Amygdala (tissue), 56 donors: Measurements from ENCODE around the gene NCAM1.

Experiments used
- DNase-seq, 56 donors: peaks; one replicate each; lab custom pipeline; 2025; lab: John Stamatoyannopoulos, UW

Gene NCAM1

GRCh38 chr11:112967082-112967481 is 5.9 kb downstream of the NCAM1 start:
- no peak for DNase-seq

- DNase-seq, result no peak
Observed at GRCh38 chr11:112968941-112969713, 7.9 kb downstream of the NCAM1 start.

- DNase-seq, result no peak
Observed at GRCh38 chr11:112971195-112971594, 10.0 kb downstream of the NCAM1 start.

DNA sequence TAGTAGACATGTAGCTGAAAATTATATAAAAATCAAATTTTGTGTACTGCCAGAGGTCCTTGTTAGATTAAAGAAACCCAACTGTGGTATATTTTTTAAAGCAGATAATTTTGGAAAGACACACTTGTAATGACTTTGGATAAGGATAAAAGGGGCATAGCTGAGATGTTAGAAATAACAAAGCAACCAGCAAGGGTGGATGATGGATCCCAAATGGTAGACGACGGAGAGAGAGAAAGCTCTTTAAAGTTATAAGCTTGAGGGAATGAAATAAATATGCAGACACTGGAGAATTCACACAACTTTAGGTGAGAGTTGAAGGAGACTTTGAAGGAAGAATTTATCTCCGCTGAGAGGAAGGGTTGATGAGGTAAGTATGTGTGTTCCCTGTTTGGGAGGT is 10.6 kb downstream of the NCAM1 start:
- no peak for DNase-seq

DNA sequence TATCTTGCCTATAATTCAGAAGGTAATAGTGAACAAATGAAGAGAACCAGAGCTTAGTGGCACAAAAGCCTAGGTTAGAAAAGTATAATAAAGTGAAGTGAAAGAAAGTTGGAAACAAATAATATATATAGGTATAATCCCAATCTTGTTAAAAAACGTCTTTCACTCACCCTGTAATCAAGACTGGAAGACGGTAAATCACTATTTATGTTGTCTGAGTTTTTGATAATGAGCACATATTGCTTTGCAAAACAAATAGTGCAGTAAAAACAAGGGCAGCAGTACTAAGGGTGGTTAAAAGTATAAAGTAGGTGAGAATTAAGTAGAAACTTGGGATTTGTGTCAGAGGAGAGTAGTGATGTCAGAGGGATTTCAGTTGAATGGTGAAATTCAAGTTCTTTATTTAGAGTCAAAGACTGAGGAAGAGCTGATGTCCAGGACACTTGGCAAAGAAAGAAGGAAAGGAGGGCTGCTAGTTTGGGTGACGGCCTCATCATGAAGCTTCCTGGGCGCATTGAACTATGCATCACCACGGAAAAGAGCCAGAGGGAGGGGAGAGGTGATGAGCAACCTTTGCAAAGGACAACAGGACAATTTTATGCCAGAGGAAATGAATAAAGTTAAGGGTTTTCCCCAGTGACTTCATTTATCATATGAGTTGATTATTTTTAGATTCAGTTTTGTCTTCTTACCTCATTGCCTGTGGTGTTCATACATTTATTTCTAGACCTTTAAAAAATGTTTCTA is 11.4 kb downstream of the NCAM1 start:
- DNase-seq, result no peak

GRCh38 chr11:112975051-112975450 is 13.8 kb downstream of the NCAM1 start:
- DNase-seq, result no peak

- no peak for DNase-seq
Observed at GRCh38 chr11:112975493-112975892, 14.3 kb downstream of the NCAM1 start.

DNA sequence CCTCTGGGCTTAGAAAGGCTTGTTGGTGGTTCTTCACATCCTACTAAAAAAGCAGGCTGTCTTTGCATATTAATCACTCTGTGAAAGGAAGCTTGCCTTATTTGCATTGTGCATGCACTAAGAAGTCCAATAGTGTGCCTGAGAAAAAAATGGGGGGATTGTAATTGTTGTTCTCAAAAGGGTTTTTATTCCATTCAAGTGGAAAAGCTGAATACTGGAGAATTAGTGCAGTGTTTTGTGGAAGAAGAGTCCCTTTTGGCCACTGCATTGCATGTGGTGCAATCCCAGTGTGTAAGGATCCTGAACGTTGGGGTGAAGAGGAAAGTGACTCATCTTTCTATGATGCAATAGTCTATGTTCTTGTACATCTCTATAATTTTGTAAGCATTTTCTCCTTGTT is 16.5 kb downstream of the NCAM1 start:
- peak in 15 of 56 donors; percentile 2 to 71 (median 23) for DNase-seq

DNA sequence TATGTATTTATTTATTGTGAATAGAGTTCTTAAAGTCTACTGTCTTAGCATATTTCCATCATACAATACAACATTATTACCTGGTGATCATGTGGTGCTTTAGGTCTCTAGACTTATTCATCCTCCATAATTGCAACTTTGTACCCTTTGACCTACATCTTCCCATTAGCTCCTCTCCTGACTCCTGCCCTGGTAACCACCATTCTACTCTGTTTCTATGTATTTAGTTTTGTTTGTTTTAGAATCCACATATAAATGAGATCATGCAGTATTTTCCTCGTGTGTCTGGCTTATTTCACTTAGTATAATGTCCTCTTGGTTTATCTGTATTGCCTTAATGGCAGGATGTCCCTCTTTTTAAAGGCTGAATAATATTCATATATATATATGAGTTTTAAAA is 22.7 kb downstream of the NCAM1 start:
- DNase-seq, result no peak

GRCh38 chr11:112989198-112989597 is 28.0 kb downstream of the NCAM1 start:
- DNase-seq, result no peak

GRCh38 chr11:112993808-112994207 is 32.6 kb downstream of the NCAM1 start:
- no peak for DNase-seq

GRCh38 chr11:112995423-112996090 is 34.3 kb downstream of the NCAM1 start:
- no peak for DNase-seq

- no peak for DNase-seq
Observed at GRCh38 chr11:112996994-112997393, 35.8 kb downstream of the NCAM1 start.

DNA sequence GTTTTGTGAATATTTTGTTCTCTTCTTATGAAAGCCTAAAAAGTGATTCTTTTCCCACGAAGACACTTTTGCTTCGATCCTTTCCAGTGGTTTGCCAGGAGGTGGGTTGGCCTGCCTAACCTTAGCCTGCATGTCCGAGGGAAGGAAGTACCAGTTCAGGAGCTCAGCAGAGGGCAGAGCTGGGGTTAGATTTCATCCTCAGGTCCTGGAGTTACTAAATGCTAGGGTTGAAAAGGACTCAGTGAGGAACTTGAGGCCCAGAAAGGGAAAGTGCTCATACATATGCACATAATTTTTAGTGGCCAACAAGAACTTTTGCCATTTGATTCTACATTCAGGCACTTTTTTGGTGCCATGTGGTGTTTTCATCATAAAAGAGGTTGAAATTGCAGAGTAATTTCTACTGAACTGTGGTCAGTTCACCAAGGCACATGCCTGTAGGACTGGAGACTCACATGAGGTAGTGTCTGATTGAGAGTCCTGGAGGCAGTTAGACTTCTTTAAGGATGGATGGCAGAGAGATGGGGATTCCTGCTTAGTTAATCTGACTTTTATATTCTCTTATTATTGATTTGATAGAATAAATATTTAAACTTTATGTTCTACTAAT is 36.7 kb downstream of the NCAM1 start:
- no peak for DNase-seq

- no peak for DNase-seq
Observed at GRCh38 chr11:112999520-112999919, 38.3 kb downstream of the NCAM1 start.

DNA sequence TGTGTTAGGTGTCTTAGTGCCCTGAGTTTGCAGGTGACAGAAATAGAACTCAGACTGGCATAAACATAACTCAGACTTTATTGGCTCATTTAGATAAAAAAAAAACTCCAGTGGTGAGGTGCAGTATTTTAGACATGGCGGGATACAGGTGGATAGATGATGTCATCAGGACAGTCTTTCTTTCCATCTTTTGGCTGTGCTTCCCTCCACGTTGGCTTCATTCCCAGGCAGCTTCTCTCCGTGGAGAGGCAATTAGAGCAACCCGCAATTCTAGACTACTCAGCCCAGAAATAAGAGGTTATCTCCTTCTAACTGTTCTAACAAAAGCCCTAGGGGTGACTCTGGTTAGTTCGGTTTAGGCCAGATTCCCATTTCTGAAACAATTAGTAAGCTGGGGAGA is 40.5 kb downstream of the NCAM1 start:
- no peak for DNase-seq

- DNase-seq, result no peak
Observed at GRCh38 chr11:113006896-113007445, 45.8 kb downstream of the NCAM1 start.

DNA sequence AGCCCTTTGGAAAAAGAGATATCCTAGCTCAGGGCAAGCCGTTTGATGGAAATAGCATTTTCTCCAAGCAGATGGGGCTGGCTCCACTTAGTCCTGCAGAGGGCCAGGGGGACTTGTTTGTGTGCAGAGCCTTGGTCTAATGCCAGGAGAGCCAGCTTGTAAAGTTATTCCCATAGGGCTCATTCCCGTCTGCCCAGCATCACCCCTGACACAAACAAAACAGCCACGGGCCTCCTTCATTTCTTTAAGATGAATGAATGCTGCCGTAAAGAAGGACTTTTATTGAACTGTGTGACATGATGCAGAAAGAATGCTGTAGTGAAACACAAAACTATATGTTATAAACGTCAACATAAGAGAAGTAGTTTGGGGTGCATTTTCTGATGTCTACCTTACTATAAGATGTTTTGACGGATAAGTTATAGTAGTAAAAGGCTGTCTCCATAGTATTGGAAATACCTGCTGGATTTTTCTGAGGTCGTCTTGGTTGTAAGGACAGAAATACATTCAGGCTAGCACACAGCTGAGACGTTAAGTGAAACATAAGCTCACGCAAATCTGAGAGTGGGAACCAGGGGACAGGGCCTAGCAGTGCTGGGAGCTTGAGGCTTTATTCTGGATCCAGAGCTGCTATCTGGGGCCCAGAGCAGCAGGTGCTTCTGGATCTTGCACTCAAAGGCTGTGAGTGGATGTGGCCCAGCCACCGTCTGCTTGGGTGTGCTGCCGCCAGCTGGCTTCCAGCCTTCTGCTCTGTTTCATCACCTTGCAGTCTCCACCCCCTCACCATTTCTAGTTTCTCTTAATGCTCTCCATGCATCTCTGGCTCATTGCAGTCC is 53.3 kb downstream of the NCAM1 start:
- peak in 25 of 56 donors; percentile 3 to 49 (median 23) for DNase-seq

DNA sequence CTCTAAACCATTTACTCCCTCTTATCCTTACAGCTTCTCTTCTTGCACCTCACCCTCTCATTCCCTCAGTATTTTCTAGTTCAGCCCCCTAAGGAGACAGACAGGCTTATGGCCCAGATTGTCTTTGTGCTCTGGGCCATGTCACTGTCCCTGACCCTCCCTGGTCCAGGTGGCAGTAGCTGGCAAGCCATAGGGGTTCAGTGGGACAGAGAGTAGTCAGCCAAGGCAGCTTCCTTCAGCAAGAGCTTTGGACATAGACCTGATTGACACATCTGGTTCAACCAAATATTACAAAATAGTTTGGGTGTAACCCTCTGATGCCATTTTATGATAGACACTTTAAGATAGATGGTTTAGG is 53.9 kb downstream of the NCAM1 start:
- DNase-seq, result no peak

- DNase-seq, result no peak
Observed at GRCh38 chr11:113016905-113017304, 55.7 kb downstream of the NCAM1 start.
